ENCODE data around the gene CFP. TPM values are rescaled to one million over a fixed set of nuclear protein-coding genes. Genes with fewer than 3 reads are reported as not detected.
"Not testable (repeated sequence)": the region's sequence is repeated elsewhere in the genome, so short reads cannot be mapped to it uniquely, and the experiment has no call there.

Gene CFP
- polyA plus RNA-seq (2012; ENCODE audit: insufficient read depth, insufficient read length) = 2.1 TPM

DNA sequence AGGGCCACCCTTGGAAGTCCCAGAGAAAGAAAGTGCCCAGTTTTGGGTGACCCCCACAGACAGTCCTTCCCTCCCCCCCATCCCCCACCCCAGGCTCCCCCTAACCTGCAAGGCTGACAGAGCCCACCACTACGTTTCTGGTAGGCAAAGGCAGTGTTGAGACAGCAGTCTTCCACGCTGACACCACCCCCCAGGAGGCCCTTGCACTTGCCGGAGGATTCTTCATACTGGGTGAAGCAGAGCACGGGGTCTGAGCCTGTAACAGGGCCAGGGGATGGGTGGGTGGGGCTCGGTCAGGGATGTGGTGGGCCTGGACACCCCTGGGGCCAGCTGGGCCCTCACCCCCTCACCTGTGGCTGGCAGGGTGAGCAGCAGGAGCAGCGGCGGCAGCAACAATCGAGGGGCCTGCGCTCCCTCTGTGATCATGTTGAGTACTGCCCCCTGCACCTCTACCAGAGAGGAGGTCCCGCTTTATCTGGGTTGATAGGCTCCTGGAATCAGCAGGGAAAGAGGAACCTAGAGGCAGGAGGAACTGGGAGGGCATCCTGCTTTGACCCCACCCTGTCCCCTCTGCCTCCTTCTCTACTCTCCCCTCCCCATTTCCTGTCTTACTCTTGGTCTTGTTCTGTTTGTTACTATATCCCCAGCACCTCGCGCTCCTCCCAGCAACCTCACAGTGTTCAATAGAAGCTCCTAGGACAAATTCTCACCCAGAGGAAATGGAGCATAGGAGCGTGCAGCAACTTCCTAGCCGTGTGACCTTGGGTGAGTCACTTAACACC, at the start of gene CFP:
TSS of gene CFP (minus strand) at position 512 of the 782 bp plus-strand sequence. CDS start at position 426, 86 bp downstream.
- DNase-seq (ENCODE audit: low read depth, low spot score) = no peak
- H3K4me3 ChIP-seq (ENCODE audit: low read length) = no peak within 1 kb of the TSS

DNA sequence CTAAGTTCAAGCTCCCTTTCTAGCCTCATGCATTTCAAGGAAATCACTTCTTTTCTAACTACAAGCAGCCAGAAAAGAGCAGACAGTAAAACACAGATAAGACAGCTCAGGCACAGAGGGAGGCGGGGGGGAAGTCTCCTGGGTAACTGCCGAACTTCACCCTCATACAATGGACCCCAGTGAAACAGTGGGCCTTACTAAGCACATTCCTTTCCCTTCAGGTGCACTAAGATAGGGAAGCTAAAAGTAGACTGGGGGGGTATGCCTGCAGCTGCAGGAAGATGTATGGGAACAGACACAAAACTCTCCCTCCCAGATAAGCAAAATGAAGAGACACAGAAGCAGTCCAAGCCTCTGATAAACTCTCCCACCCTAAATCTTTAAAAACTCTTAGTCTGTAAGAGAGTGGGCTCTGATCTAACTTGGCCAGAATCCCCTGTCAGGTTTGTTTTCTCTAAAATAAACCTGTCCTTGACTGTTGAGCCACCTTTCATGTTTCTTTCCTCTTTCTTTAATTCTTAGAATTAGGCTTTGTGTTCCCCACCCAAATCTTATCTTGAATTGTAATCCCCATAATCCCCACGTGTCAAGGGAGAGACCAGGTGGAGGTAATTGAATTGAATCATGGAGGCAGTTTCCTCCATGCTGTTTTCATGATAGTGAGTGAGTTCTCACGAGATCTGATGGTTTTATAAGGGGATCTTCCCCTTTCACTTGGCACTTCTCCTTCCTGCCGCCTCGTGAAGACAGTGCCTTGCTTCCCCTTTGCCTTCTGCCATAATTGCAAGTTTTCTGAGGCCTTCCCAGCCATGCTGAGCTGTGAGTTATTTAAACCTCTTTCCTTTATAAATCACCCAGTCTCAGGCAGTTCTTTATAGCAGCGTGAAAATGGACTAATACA, 46.5 kb upstream of the CFP start:
- not testable (repeated sequence) for DNase-seq (ENCODE audit: low read depth, low spot score); H3K4me3 ChIP-seq (ENCODE audit: low read length)

GRCh38 chrX:47674776-47675175, 45.0 kb upstream of the CFP start:
- H3K4me3 ChIP-seq (ENCODE audit: low read length) = no peak overlapping the region
- no peak for DNase-seq (ENCODE audit: low read depth, low spot score)

DNA sequence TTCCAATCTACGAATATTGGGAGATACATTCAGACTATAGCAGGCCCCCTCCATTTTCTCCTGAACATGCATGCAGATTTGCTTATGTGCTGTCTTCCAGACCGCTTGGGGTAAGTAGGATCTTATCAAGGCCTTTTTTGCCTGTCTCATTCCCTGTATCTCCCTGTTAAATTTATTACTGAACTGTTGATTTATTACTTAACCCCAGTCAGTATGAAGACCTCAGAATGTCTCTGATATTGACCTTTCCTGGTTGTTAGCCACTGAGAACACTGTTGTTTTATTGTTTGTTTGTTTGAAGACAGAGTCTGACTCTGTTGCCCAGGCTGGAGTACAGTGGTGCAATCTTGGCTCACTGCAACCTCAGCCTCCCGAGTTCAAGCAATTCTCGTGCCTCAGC, 36.1 kb upstream of the CFP start:
- H3K4me3 ChIP-seq (ENCODE audit: low read length); DNase-seq (ENCODE audit: low read depth, low spot score): not testable (repeated sequence)

DNA sequence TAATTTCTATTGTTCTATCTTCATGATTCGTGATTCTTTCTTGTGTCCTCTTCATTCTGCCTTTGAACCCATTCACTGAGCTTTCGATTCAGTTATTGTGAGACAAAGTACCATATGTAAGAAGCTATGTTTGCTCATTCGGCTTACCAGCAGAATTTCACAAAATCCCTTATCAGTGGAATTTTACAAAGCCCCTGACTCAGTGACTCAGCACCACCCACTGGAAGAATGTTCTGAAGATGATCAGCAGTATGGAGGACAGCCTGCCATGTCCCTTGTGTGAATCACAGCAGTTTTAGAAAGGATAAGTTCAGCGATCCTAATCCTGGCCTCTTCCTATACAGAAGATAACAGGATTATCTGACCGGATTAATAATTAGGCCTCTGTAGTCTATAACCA, 35.0 kb upstream of the CFP start:
- DNase-seq (ENCODE audit: low read depth, low spot score) = no peak

DNA sequence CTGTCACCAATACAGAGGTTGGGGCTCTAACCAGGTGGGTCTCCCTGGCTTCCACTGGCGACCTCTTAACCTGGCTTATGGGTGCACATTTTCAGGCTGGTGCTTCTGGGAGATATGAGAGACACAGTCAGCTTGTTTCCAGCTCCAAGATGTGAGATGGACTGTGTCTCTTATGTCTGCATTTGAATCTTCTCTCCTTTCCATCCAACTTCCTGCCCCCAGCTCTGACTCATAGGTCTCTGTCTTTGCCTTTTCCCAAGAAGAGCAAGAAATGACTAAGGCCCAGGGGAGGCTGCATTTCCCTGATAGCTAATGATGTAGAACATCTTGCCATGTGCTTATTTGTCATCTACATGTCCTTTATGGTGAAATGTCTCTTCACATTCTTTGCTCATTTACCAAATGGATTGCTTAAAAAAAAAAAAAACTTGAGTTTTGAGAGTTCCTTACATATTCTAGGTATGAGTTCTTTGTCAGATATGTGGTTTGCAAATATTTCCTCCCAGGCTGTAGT, 32.5 kb upstream of the CFP start:
- no peak for DNase-seq (ENCODE audit: low read depth, low spot score)
- H3K4me3 ChIP-seq (ENCODE audit: low read length) = no peak overlapping the region

More for the DNA sequence above, 35.0 kb upstream of the CFP start:
- no peak overlapping the region for H3K4me3 ChIP-seq (ENCODE audit: low read length)

DNA sequence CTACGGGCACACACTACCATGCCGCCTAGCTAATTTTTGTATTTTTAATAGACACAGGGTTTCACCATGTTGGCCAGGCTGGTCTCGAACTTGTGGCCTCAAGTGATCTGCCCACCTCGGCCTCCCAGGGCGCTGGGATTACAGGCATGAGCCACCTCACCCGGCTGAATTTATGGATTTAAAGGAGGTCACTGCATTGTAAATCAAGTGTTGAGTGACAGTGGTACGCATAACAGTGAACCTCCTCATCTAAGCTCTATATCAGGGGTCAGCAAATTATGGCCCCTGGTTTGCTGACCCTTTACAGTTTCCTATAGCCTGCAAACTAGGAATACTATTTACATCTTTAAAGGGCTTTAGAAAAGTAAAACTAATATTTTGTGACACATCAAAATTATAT, 31.8 kb upstream of the CFP start:
- no peak for DNase-seq (ENCODE audit: low read depth, low spot score)
- no peak overlapping the region for H3K4me3 ChIP-seq (ENCODE audit: low read length)

GRCh38 chrX:47659421-47659726, 29.6 kb upstream of the CFP start:
- peak overlapping the region; percentile 67 for H3K4me3 ChIP-seq (ENCODE audit: low read length)
- no peak for DNase-seq (ENCODE audit: low read depth, low spot score)

- DNase-seq (ENCODE audit: low read depth, low spot score) = peak; percentile 90
- peak within 1 kb of the TSS; percentile 67 for H3K4me3 ChIP-seq (ENCODE audit: low read length)
Observed at GRCh38 chrX:47658684-47659420, 29.1 kb upstream of the CFP start, which contains the start of gene UXT. TSS of gene UXT (minus strand) at chrX:47659180. CDS start at chrX:47658927, 253 bp downstream.

- H3K4me3 ChIP-seq (ENCODE audit: low read length) = peak overlapping the region; percentile 67
- DNase-seq (ENCODE audit: low read depth, low spot score) = no peak
Observed at GRCh38 chrX:47658301-47658683, 28.6 kb upstream of the CFP start.

DNA sequence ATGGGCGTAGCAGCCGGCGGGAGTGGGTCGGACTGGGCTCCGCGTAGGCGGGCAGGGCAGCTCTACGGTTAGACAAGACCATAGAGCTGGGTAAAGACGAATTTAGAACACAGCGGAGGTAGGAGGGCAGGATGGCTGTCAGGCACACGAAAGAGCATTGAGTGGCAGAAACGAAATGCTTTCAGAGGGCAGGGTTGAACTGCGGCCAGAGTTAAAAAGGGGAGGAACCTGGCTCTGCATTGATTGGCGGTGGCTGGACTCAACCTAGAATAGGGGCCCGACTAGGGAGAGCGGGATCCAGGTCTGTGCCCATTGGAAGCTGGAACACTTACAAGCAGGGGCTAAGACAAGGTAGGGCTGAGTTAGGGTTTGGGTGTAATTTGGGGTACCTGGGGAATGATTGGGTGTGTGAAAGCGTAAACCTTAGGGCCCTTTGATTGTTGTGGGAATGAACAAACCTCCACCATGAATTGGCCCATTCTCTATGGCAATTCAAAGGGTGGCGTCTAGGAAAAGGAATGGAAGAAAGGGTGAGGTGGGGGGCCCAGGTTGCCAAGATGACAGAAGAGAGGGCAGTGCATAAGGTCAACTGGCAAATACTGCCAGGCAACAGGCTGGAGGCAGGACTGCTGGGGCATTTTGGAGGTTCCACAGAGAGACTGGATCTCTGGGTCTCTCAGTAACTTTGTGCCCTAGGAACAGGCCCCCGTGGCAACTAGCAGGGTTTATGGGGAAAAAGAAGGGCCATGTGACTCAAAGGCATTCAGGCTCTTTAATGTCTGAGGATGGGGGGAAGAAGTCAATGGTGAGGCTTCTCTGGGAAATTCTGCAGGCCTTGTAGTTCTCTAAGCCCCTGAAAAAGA, 21.5 kb upstream of the CFP start:
- H3K4me3 ChIP-seq (ENCODE audit: low read length) = peak overlapping the region; percentile 53
- no peak for DNase-seq (ENCODE audit: low read depth, low spot score)

- peak within 1 kb of the TSS; percentile 73 for H3K4me3 ChIP-seq (ENCODE audit: low read length)
- DNase-seq (ENCODE audit: low read depth, low spot score) = peak; percentile 96
Observed at GRCh38 chrX:47650164-47651042, 20.7 kb upstream of the CFP start, which contains the start of gene ELK1. TSS of gene ELK1 (minus strand) at chrX:47650563. CDS start at chrX:47641441, 9,122 bp downstream.

- peak overlapping the region; percentile 73 for H3K4me3 ChIP-seq (ENCODE audit: low read length)
- DNase-seq (ENCODE audit: low read depth, low spot score) = no peak
Observed at GRCh38 chrX:47649781-47650163, 20.0 kb upstream of the CFP start.

- H3K4me3 ChIP-seq (ENCODE audit: low read length) = peak overlapping the region; percentile 73
- no peak for DNase-seq (ENCODE audit: low read depth, low spot score)
Observed at GRCh38 chrX:47649271-47649670, 19.5 kb upstream of the CFP start.

DNA sequence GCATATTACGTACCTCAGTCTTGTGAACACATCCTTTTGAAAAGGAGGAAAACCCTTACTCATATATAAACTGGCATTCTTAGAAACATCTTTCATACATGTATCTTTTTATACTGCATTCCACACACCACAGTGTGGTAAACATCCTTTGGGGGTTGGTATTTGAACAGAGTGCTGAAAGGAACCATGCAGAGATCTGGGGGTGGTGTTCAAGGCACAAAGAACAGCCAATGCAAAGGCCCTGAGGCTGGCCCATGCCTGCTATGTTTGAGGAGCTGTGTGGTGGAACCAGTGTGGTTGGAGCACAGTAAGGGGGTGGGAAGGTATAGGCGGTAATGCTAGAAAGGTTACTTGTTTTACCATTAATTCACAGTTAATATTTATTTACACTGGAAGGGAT, 18.6 kb upstream of the CFP start:
- DNase-seq (ENCODE audit: low read depth, low spot score) = no peak
- no peak overlapping the region for H3K4me3 ChIP-seq (ENCODE audit: low read length)

DNA sequence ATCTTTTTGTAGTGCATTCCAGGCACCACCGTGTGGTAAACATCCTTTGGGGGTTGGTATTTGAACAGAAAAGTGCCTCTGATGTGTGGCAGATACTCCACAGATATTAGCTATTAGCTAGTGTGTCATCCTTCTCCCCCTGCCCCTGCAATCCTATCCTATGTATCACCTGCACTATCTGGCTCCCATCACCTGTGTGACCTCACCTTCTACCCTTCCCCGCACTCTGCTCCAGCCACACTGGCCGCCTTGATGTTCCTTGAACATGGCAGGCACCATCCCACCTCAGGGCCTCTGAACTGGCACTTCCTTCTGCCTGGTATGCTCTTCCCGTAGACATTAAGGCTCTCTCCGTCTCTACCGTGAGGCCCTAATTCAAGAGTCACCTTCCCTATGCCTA, 16.9 kb upstream of the CFP start:
- no peak for DNase-seq (ENCODE audit: low read depth, low spot score)

GRCh38 chrX:47645530-47645929, 15.8 kb upstream of the CFP start:
- no peak for DNase-seq (ENCODE audit: low read depth, low spot score)
- no peak overlapping the region for H3K4me3 ChIP-seq (ENCODE audit: low read length)

More for the DNA sequence above, 16.9 kb upstream of the CFP start:
- H3K4me3 ChIP-seq (ENCODE audit: low read length) = no peak overlapping the region
